Natural killer cell (primary cell): ENCODE data around the gene FOXB1. TPM values are rescaled to one million over a fixed set of nuclear protein-coding genes. Genes with fewer than 3 reads are reported as not detected.

Experiments used
- ATAC-seq, 3 donors: fragments of 150-1000 bp in 2 of 3; fragments of 200-7000 bp in 1 of 3; cut with Tn5 transposase; 1 replicate in 1 of 3; 2 replicates in 2 of 3; pipeline ENCODE4 v1.10.0; 2021; ENCODE audit warnings: mild to moderate bottlenecking in 2 of 3, moderate library complexity in 2 of 3
- DNase-seq, 2 donors: peaks; one replicate each; pipeline versions ENCODE4 v3.0.0 to v3.0.0-alpha.2; 2013 to 2021; ENCODE audit warnings: mixed read lengths in 1 of 2
- H3K27ac ChIP-seq: one replicate; pipeline ENCODE4 v1.5.1; 2013; ENCODE audit warnings: mild to moderate bottlenecking, low read length
- H3K27me3 ChIP-seq: one replicate; pipeline ENCODE4 v1.6.1; 2013; ENCODE audit warnings: low read length; ENCODE audit not compliant: control insufficient read depth, insufficient read depth
- H3K36me3 ChIP-seq: one replicate; pipeline ENCODE4 v1.6.1; 2013; ENCODE audit warnings: low read length; ENCODE audit not compliant: control insufficient read depth, insufficient read depth
- H3K4me1 ChIP-seq: one replicate; pipeline ENCODE4 v1.6.1; 2013; ENCODE audit warnings: low read length; ENCODE audit not compliant: control insufficient read depth, insufficient read depth
- H3K4me3 ChIP-seq: one replicate; pipeline ENCODE4 v1.5.1; 2013; ENCODE audit warnings: low read length
- H3K9me3 ChIP-seq: one replicate; pipeline ENCODE4 v1.6.1; 2013; ENCODE audit warnings: low read length; ENCODE audit not compliant: control insufficient read depth, insufficient read depth
- H3K27ac Mint-ChIP-seq, 2 donors: one replicate each; pipeline ENCODE4 v1.8.0; 2022; ENCODE audit warnings: mild to moderate bottlenecking in 2 of 2, mixed read lengths in 2 of 2, moderate library complexity in 1 of 2
- H3K27me3 Mint-ChIP-seq, 2 donors: one replicate each; pipeline ENCODE4 v1.8.0; 2022; ENCODE audit warnings: low read depth in 2 of 2, mixed read lengths in 2 of 2
- H3K36me3 Mint-ChIP-seq: one replicate; pipeline ENCODE4 v1.8.0; 2022; ENCODE audit warnings: mixed read lengths
- H3K4me1 Mint-ChIP-seq, 2 donors: one replicate each; pipeline ENCODE4 v1.8.0; 2022; ENCODE audit warnings: mixed read lengths in 2 of 2
- H3K4me3 Mint-ChIP-seq: one replicate; pipeline ENCODE4 v1.8.0; 2022; ENCODE audit warnings: mild to moderate bottlenecking, moderate library complexity, mixed read lengths
- H3K9me3 Mint-ChIP-seq, 2 donors: one replicate each; pipeline ENCODE4 v1.8.0; 2022; ENCODE audit warnings: mixed read lengths in 2 of 2
- CTCF ChIP-seq: fragments of 200-600 bp; IDR thresholded peaks from one replicate; pipeline ENCODE4 v1.8.0; 2022; ENCODE audit warnings: antibody characterized with exemption
- WGBS: methylation state at CpG from one replicate; pipeline ENCODE4 v1.1.7; 2013; ENCODE audit warnings: missing lambda C conversion rate; ENCODE audit not compliant: insufficient coverage; 5-methylcytosine and 5-hydroxymethylcytosine counted together
- intact Hi-C: fragments of 100-400 bp; cut with micrococcal nuclease; formaldehyde crosslinking; loops from one replicate; pipeline ENCODE4 v1.14.2; 2022
- total RNA-seq, 4 donors: library from RNA; stranded (reverse); fragments of 120-200 nt in 1 of 4; gene quantifications; one replicate each; pipeline versions ENCODE4 v1.2.3 to v1.2.4, GENCODE V29; 2013 to 2022

FOXB1 gene
- total RNA-seq, 3 donors from 2014 or later (not counting 1 experiment from before 2014, with no cell fraction given), result not detected

- no peaks in the 10 kb centered on the region for H3K9me3 Mint-ChIP-seq
- H3K36me3 ChIP-seq, result no peaks in the 10 kb centered on the region
- 71% methylated on average over 1 of the region's 3 CpGs for WGBS
- no peaks in the 10 kb centered on the region for H3K36me3 Mint-ChIP-seq
- H3K9me3 ChIP-seq, result no peaks in the 10 kb centered on the region
- no peaks in the 10 kb centered on the region for H3K4me1 Mint-ChIP-seq
- TF ChIP-seq CTCF, result no peak
- H3K27ac ChIP-seq, result no peak overlapping the region
- ATAC-seq (no peak), DNase-seq (no peak)
- no peaks in the 10 kb centered on the region for H3K4me1 ChIP-seq
- no peak overlapping the region for H3K27ac Mint-ChIP-seq
- H3K4me3 ChIP-seq, result no peak overlapping the region
- no peaks in the 10 kb centered on the region for H3K27me3 ChIP-seq
- H3K4me3 Mint-ChIP-seq, result no peak overlapping the region
- intact Hi-C loops, result no loop called here
- H3K27me3 Mint-ChIP-seq, result peaks cover 19% of the 10 kb centered on the region in 2 donors
These were observed 31.2 kb downstream of the FOXB1 start for GRCh38 chr15:60035344-60035743.

- no peaks in the 10 kb centered on the region for H3K4me1 Mint-ChIP-seq
- no peaks in the 10 kb centered on the region for H3K9me3 Mint-ChIP-seq
- DNase-seq, result no peak
These were observed 35.2 kb downstream of the FOXB1 start for GRCh38 chr15:60039316-60039715.

GRCh38 chr15:60043744-60044435, 39.8 kb downstream of the FOXB1 start:
- no peaks in the 10 kb centered on the region for H3K36me3 Mint-ChIP-seq
- TF ChIP-seq CTCF, result no peak
- H3K4me3 ChIP-seq, result no peak overlapping the region
- no peak overlapping the region for H3K4me3 Mint-ChIP-seq
- DNase-seq, result no peak
- WGBS, result 94% methylated on average over 8 of the region's 8 CpGs
- no peaks in the 10 kb centered on the region for H3K4me1 ChIP-seq
- no peaks in the 10 kb centered on the region for H3K27me3 ChIP-seq
- H3K27ac ChIP-seq, result no peak overlapping the region
- no peak overlapping the region for H3K27ac Mint-ChIP-seq
- no peak for ATAC-seq
- no peaks in the 10 kb centered on the region for H3K9me3 Mint-ChIP-seq
- intact Hi-C loops, result no loop called here
- H3K9me3 ChIP-seq, result no peaks in the 10 kb centered on the region
- no peaks in the 10 kb centered on the region for H3K4me1 Mint-ChIP-seq
- H3K36me3 ChIP-seq, result no peaks in the 10 kb centered on the region
- H3K27me3 Mint-ChIP-seq, result peaks cover 25 to 33% of the 10 kb centered on the region in 2 donors

More at GRCh38 chr15:60039316-60039715, 35.2 kb downstream of the FOXB1 start:
- Histone ChIP-seq H3K4me3 (no peak overlapping the region), H3K27me3 (no peaks in the 10 kb centered on the region), H3K27ac (no peak overlapping the region), H3K9me3 (no peaks in the 10 kb centered on the region), H3K36me3 (no peaks in the 10 kb centered on the region), H3K4me1 (no peaks in the 10 kb centered on the region)
- H3K27ac Mint-ChIP-seq, result no peak overlapping the region
- intact Hi-C loops, result no loop called here
- no peak for ATAC-seq
- peaks cover 21 to 30% of the 10 kb centered on the region in 2 donors for H3K27me3 Mint-ChIP-seq
- no peak for TF ChIP-seq CTCF
- WGBS, result 83% methylated on average over 3 of the region's 3 CpGs
- H3K4me3 Mint-ChIP-seq, result no peak overlapping the region
- H3K36me3 Mint-ChIP-seq, result no peaks in the 10 kb centered on the region
